KMS-11 (cell line): ENCODE data around the gene NFATC2.

Source experiments
- H2AFZ ChIP-seq: fragments of 200-600 bp; sonication (generic); 2 replicates; pipeline ENCODE4 v1.6.1; 2016; ENCODE audit warnings: antibody characterized with exemption, mixed run types, low read depth
- H3K27ac ChIP-seq: fragments of 200-600 bp; sonication (generic); 2 replicates; pipeline ENCODE4 v1.6.1; 2016; ENCODE audit warnings: mild to moderate bottlenecking, mixed run types
- H3K27me3 ChIP-seq: fragments of 200-600 bp; sonication (generic); 2 replicates; pipeline ENCODE4 v1.6.1; 2017; ENCODE audit warnings: mild to moderate bottlenecking, low read depth, mixed run types, moderate library complexity; ENCODE audit not compliant: insufficient read depth
- H3K36me3 ChIP-seq: fragments of 200-600 bp; sonication (generic); 2 replicates; pipeline ENCODE4 v1.6.1; 2017; ENCODE audit warnings: mild to moderate bottlenecking, mixed run types; ENCODE audit not compliant: insufficient read depth
- H3K4me1 ChIP-seq: fragments of 200-600 bp; sonication (generic); 2 replicates; pipeline ENCODE4 v1.6.1; 2016; ENCODE audit warnings: mild to moderate bottlenecking, low read depth, mixed run types; ENCODE audit not compliant: poor library complexity, severe bottlenecking
- H3K4me2 ChIP-seq: fragments of 200-600 bp; sonication (generic); 2 replicates; pipeline ENCODE4 v1.7.0; 2016; ENCODE audit warnings: mild to moderate bottlenecking, mixed run types
- H3K4me3 ChIP-seq: fragments of 200-600 bp; sonication (generic); IDR thresholded peaks from 2 replicates; pipeline ENCODE4 v1.6.1; 2017; ENCODE audit warnings: low read depth, low read length, mixed read lengths; ENCODE audit not compliant: insufficient read depth
- H3K79me2 ChIP-seq: fragments of 200-600 bp; sonication (generic); 2 replicates; pipeline ENCODE4 v1.6.1; 2016; ENCODE audit warnings: low read depth, mixed run types; ENCODE audit not compliant: insufficient read depth
- H3K9ac ChIP-seq: fragments of 200-600 bp; sonication (generic); 2 replicates; pipeline ENCODE4 v1.6.1; 2016; ENCODE audit warnings: mild to moderate bottlenecking, mixed run types
- H4K20me1 ChIP-seq: fragments of 200-600 bp; sonication (generic); 2 replicates; pipeline ENCODE4 v1.6.1; 2016; ENCODE audit warnings: mild to moderate bottlenecking, mixed run types; ENCODE audit not compliant: insufficient read depth
- CTCF ChIP-seq: fragments of 200-600 bp; sonication (generic); conservative IDR thresholded peaks from 2 replicates; pipeline ENCODE4 v1.6.1; 2017; ENCODE audit warnings: low read depth, mild to moderate bottlenecking, antibody characterized with exemption, low read length, moderate library complexity, mixed read lengths

The NFATC2 gene

GRCh38 chr20:51427651-51428291 is 114.7 kb downstream of the NFATC2 start:
- H3K79me2 ChIP-seq: no peaks in the 10 kb centered on the region

GRCh38 chr20:51426718-51427650 is 115.5 kb downstream of the NFATC2 start:
- Histone ChIP-seq H3K27ac (no peak overlapping the region), H3K79me2 (no peaks in the 10 kb centered on the region), H2AFZ (no peak overlapping the region), H4K20me1 (no peaks in the 10 kb centered on the region), H3K4me2 (no peak overlapping the region), H3K9ac (no peak overlapping the region), H3K4me1 (peaks cover 19% of the 10 kb centered on the region), H3K36me3 (no peaks in the 10 kb centered on the region), H3K27me3 (no peaks in the 10 kb centered on the region), H3K4me3 (no peak overlapping the region)
- TF ChIP-seq CTCF: no peak

More at GRCh38 chr20:51427651-51428291, 114.7 kb downstream of the NFATC2 start:
- no peak for TF ChIP-seq CTCF
- Histone ChIP-seq H3K9ac (no peak overlapping the region), H3K27me3 (no peaks in the 10 kb centered on the region), H3K36me3 (no peaks in the 10 kb centered on the region; the same call in 1 of the 2 replicates), H3K4me3 (no peak overlapping the region), H3K4me2 (no peak overlapping the region), H4K20me1 (no peaks in the 10 kb centered on the region), H3K4me1 (peaks cover 17% of the 10 kb centered on the region), H3K27ac (no peak overlapping the region), H2AFZ (no peak overlapping the region)

- no peak overlapping the region for H3K4me3 ChIP-seq
- H3K27me3 ChIP-seq: no peaks in the 10 kb centered on the region
- no peak overlapping the region for H2AFZ ChIP-seq
- H3K27ac ChIP-seq: no peak overlapping the region
- peaks cover 19% of the 10 kb centered on the region for H3K4me1 ChIP-seq
- no peaks in the 10 kb centered on the region for H3K79me2 ChIP-seq
- TF ChIP-seq CTCF: no peak
- no peaks in the 10 kb centered on the region for H4K20me1 ChIP-seq
- no peaks in the 10 kb centered on the region for H3K36me3 ChIP-seq
- H3K4me2 ChIP-seq: no peak overlapping the region
- H3K9ac ChIP-seq: no peak overlapping the region
These were observed 117.0 kb downstream of the NFATC2 start for GRCh38 chr20:51425347-51426106.

GRCh38 chr20:51424270-51425117 is 118.0 kb downstream of the NFATC2 start:
- no peak overlapping the region for H3K9ac ChIP-seq
- no peak overlapping the region for H2AFZ ChIP-seq
- no peaks in the 10 kb centered on the region for H4K20me1 ChIP-seq
- no peaks in the 10 kb centered on the region for H3K79me2 ChIP-seq
- no peak overlapping the region for H3K27ac ChIP-seq
- H3K4me3 ChIP-seq: no peak overlapping the region
- no peak overlapping the region for H3K4me2 ChIP-seq
- H3K27me3 ChIP-seq: no peaks in the 10 kb centered on the region
- no peaks in the 10 kb centered on the region for H3K36me3 ChIP-seq
- no peak for TF ChIP-seq CTCF
- H3K4me1 ChIP-seq: peaks cover 19% of the 10 kb centered on the region
